Measurements from ENCODE around the gene CCDC91. TPM values are rescaled to one million over a fixed set of nuclear protein-coding genes. Genes with fewer than 3 reads are reported as not detected.

CCDC91 gene
- total RNA-seq, 2 experiments from 2014 or later, result 52.9 to 55.3 TPM

GRCh38 chr12:28243310-28243633, 53.0 kb downstream of the CCDC91 start:
- intact Hi-C loops (cut with DNase I, micrococcal nuclease), result no loop called here
- ChIA-PET POLR2A (no interaction called here), CTCF (no interaction called here)
- Histone ChIP-seq H3K36me3 (ENCODE audit: insufficient read depth, low read length) (no peaks in the 10 kb centered on the region), H3K4me3 (ENCODE audit: low read length) (no peak overlapping the region), H3K27ac (ENCODE audit: low read depth in 1 of 2, low read length in 2 of 2) (no peak overlapping the region), H3K4me1 (ENCODE audit: insufficient read depth, low read length) (peaks cover 6% of the 10 kb centered on the region), H3K9me3 (ENCODE audit: control insufficient read depth in 1 of 2, insufficient read depth in 1 of 2, low read length in 2 of 2) (no peaks in the 10 kb centered on the region), H3K27me3 (ENCODE audit: control insufficient read depth in 1 of 2, insufficient read depth in 2 of 2, low read length in 2 of 2) (no peaks in the 10 kb centered on the region)
- no peak for DNase-seq
- Mint-ChIP-seq H3K36me3 (ENCODE audit: low read depth) (no peaks in the 10 kb centered on the region), H3K27me3 (no peaks in the 10 kb centered on the region), H3K4me1 (ENCODE audit: low read depth) (peaks cover 39% of the 10 kb centered on the region), H3K27ac (no peak overlapping the region), H3K4me3 (no peak overlapping the region), H3K9me3 (no peaks in the 10 kb centered on the region)
- TF ChIP-seq CTCF (IDR thresholded peaks at IDR 0.05), result no peak
- no peak for ATAC-seq (ENCODE audit: poor library complexity)

DNA sequence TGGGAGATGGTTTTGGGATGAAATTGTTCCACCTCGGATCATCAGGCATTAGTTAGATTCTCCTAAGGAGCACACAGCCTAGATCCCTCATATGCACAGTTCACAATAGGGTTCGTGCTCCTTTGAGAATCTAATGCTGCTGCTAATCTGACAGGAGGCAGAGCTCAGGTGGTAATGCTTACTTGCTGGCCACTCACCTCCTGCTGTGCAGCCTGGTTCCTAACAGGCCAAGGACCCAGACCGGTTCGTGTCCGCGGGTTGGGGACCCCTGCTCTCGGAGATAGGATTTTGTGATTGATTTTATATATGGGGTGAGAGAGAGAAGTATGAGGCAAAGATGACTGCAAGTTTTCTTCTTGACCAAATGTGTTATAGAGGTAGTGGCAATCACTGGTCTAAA, 57.5 kb downstream of the CCDC91 start:
- POLR2A ChIA-PET, result interaction anchor here (0.6 kb wide), 1 partner anchor 46 kb away, joined by 3 read pairs; no protein-coding TSS in a partner anchor
- H3K4me3 Mint-ChIP-seq, result no peak overlapping the region
- Histone ChIP-seq H3K27ac (ENCODE audit: low read depth in 1 of 2, low read length in 2 of 2) (no peak overlapping the region), H3K4me1 (ENCODE audit: insufficient read depth, low read length) (peaks cover 6% of the 10 kb centered on the region), H3K36me3 (ENCODE audit: insufficient read depth, low read length) (no peaks in the 10 kb centered on the region), H3K4me3 (ENCODE audit: low read length) (no peak overlapping the region), H3K9me3 (ENCODE audit: control insufficient read depth in 1 of 2, insufficient read depth in 1 of 2, low read length in 2 of 2) (no peaks in the 10 kb centered on the region), H3K27me3 (ENCODE audit: control insufficient read depth in 1 of 2, insufficient read depth in 2 of 2, low read length in 2 of 2) (no peaks in the 10 kb centered on the region)
- no peaks in the 10 kb centered on the region for H3K36me3 Mint-ChIP-seq (ENCODE audit: low read depth)
- peak overlapping the region; percentile 54 for H3K27ac Mint-ChIP-seq
- H3K4me1 Mint-ChIP-seq (ENCODE audit: low read depth), result peaks cover 73% of the 10 kb centered on the region
- DNase-seq, result no peak
- no peaks in the 10 kb centered on the region for H3K9me3 Mint-ChIP-seq
- H3K27me3 Mint-ChIP-seq, result no peaks in the 10 kb centered on the region
- ATAC-seq (ENCODE audit: poor library complexity), result no peak
- no peak for TF ChIP-seq CTCF (IDR thresholded peaks at IDR 0.05)
- intact Hi-C loops (cut with DNase I, micrococcal nuclease), result no loop called here
- CTCF ChIA-PET, result interaction anchor here (0.8 kb wide), 1 partner anchor 16 kb away, joined by 3 read pairs; no protein-coding TSS in a partner anchor

DNA sequence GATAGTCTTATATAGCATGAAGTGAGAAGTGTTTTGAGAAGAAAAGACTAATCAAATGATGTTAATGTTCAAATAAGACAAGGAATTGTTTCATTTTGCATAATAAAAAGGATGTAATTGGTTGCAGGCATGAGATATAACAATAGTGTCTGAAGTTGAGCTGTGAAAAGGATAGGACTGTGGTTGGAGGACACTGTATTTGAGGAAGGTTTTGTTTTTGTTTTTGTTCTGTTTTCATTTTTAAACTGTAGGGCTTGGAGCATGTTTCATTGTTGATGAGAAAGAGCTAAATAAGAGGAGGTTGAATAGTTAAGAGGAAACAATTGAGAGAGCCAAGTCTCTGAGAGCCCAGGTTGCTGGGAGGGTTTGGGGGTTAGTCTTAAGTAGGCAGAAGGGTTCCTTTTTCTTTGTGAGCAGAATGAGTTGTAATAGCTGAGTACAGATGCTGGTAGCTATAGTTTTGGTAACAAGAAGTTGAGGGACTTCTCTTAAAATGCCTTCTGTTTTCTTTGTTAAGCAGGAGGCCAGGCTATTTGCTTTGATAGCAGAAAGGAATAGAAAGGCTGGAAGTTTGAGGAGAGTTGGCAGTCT, 58.4 kb downstream of the CCDC91 start:
- peaks cover 80% of the 10 kb centered on the region for H3K4me1 Mint-ChIP-seq (ENCODE audit: low read depth)
- CTCF ChIA-PET, result interaction anchor here (0.8 kb wide), 1 partner anchor 15 kb away, joined by 3 read pairs; no protein-coding TSS in a partner anchor
- peak overlapping the region; percentile 2 for H3K4me3 Mint-ChIP-seq
- Histone ChIP-seq H3K27me3 (ENCODE audit: control insufficient read depth in 1 of 2, insufficient read depth in 2 of 2, low read length in 2 of 2) (no peaks in the 10 kb centered on the region), H3K9me3 (ENCODE audit: control insufficient read depth in 1 of 2, insufficient read depth in 1 of 2, low read length in 2 of 2) (no peaks in the 10 kb centered on the region), H3K4me3 (ENCODE audit: low read length) (no peak overlapping the region), H3K4me1 (ENCODE audit: insufficient read depth, low read length) (peaks cover 9% of the 10 kb centered on the region), H3K36me3 (ENCODE audit: insufficient read depth, low read length) (no peaks in the 10 kb centered on the region), H3K27ac (ENCODE audit: low read depth in 1 of 2, low read length in 2 of 2) (peak overlapping the region in 1 of 2 donors; percentile 18)
- intact Hi-C loops (cut with DNase I, micrococcal nuclease), result no loop called here
- no peaks in the 10 kb centered on the region for H3K27me3 Mint-ChIP-seq
- H3K36me3 Mint-ChIP-seq (ENCODE audit: low read depth), result no peaks in the 10 kb centered on the region
- no peaks in the 10 kb centered on the region for H3K9me3 Mint-ChIP-seq
- H3K27ac Mint-ChIP-seq, result peak overlapping the region; percentile 54
- POLR2A ChIA-PET, result interaction anchor here (0.6 to 3.1 kb wide), 3 partner anchors 25 to 61 kb away, joined by 3 to 16 read pairs (median 3); partner anchors contain the start of gene CCDC91
- no peak for TF ChIP-seq CTCF (IDR thresholded peaks at IDR 0.05)
- ATAC-seq (ENCODE audit: poor library complexity) (no peak), DNase-seq (peak in 1 of 14 experiments; percentile 9)
